Glutamatergic neuron (in vitro differentiated cells): ENCODE results near the gene CYTH1. TPM values are rescaled to one million over a fixed set of nuclear protein-coding genes. Genes with fewer than 3 reads are reported as not detected.

Experiments used
- DNase-seq: peaks from one replicate; pipeline ENCODE4 v3.0.0; 2022
- H3K27ac Mint-ChIP-seq: one replicate; pipeline ENCODE4 v1.8.0; 2020; ENCODE audit warnings: mild to moderate bottlenecking, mixed read lengths, inconsistent platforms; ENCODE audit not compliant: unreplicated experiment
- H3K27me3 Mint-ChIP-seq: one replicate; pipeline ENCODE4 v1.8.0; 2020; ENCODE audit warnings: mild to moderate bottlenecking, moderate library complexity, mixed read lengths, inconsistent platforms; ENCODE audit not compliant: unreplicated experiment
- H3K36me3 Mint-ChIP-seq: one replicate; pipeline ENCODE4 v1.8.0; 2020; ENCODE audit warnings: mild to moderate bottlenecking, mixed read lengths, inconsistent platforms; ENCODE audit not compliant: unreplicated experiment
- H3K4me1 Mint-ChIP-seq: one replicate; pipeline ENCODE4 v1.8.0; 2020; ENCODE audit warnings: mild to moderate bottlenecking, low read depth, mixed read lengths, inconsistent platforms; ENCODE audit not compliant: unreplicated experiment
- H3K4me3 Mint-ChIP-seq: one replicate; pipeline ENCODE4 v1.8.0; 2020; ENCODE audit warnings: mild to moderate bottlenecking, mixed read lengths, inconsistent platforms; ENCODE audit not compliant: unreplicated experiment
- H3K9me3 Mint-ChIP-seq: one replicate; pipeline ENCODE4 v1.8.0; 2020; ENCODE audit warnings: mild to moderate bottlenecking, moderate library complexity, mixed read lengths, inconsistent platforms; ENCODE audit not compliant: unreplicated experiment
- total RNA-seq: library from RNA; stranded (reverse); fragmentation: NEBNext Ultra II Directional; extraction: Animal tissue kit (Norgen Biotek cat#: 25700); gene quantifications from one replicate; pipeline ENCODE4 v1.2.1, GENCODE V29; 2021; ENCODE audit not compliant: unreplicated experiment
- TF ChIP-seq, protein P1 (sequence below): fragments of 200-600 bp; sonication (generic); IDR thresholded peaks from one replicate; pipeline ENCODE4 v1.5.0; 2021; ENCODE audit not compliant: partially characterized antibody, unreplicated experiment

CYTH1 gene
- total RNA-seq, 1 donor from 2014 or later: 57.2 TPM

DNA sequence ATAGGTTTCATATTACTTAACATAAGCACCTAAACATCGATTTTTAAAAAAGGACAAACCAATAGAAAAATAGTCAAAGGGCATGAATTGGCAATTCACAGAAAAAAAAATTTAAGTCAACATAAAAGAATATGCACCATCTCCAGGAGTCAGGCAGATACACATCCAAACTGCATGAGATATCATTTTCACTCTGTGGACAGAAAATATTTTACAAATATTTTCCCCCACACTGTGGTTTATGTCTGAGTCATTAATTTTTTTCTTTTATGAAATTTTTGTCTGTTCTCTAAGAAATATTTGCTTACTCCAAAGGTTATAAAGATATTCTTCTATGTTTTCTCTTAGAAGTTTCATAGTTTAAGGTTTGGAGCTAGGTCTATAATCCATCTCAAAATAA lies 130.5 kb downstream of the CYTH1 start:
- Mint-ChIP-seq H3K4me3 (no peak overlapping the region), H3K27me3 (no peaks in the 10 kb centered on the region), H3K4me1 (no peaks in the 10 kb centered on the region), H3K9me3 (no peaks in the 10 kb centered on the region), H3K27ac (no peak overlapping the region), H3K36me3 (no peaks in the 10 kb centered on the region)
- TF ChIP-seq, protein P1, sequence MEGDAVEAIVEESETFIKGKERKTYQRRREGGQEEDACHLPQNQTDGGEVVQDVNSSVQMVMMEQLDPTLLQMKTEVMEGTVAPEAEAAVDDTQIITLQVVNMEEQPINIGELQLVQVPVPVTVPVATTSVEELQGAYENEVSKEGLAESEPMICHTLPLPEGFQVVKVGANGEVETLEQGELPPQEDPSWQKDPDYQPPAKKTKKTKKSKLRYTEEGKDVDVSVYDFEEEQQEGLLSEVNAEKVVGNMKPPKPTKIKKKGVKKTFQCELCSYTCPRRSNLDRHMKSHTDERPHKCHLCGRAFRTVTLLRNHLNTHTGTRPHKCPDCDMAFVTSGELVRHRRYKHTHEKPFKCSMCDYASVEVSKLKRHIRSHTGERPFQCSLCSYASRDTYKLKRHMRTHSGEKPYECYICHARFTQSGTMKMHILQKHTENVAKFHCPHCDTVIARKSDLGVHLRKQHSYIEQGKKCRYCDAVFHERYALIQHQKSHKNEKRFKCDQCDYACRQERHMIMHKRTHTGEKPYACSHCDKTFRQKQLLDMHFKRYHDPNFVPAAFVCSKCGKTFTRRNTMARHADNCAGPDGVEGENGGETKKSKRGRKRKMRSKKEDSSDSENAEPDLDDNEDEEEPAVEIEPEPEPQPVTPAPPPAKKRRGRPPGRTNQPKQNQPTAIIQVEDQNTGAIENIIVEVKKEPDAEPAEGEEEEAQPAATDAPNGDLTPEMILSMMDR: no peak
- DNase-seq: no peak

DNA sequence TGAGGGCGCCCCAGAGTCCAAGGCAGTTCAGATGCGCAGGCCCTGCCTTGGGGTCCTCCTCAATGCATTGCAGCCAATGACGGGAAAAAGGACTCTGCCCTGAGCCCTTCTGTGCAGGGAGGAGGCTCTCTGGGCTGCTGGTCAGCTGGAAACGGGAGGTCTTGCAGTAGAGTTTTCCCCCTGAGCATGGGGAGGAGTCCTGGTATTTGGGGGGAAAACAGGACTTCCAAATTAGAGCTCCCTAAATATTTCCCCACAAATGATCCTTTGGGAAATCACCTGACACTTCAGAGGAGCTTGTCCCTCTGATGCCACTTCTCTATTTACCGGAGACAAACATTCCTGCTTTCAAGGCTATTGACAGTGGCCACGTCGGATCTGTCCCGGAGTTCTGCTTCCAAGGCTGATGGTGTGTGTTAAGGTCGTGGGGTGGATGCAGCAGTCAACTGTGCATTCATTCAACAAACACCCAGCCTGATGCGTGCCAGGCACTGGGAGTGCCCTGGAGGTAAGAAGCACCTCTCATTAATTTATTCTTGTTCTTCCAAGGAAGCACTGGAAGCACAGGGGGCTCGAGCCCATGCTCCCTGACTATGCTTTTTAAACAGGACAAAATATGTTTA lies 131.9 kb downstream of the CYTH1 start:
- no peak overlapping the region for H3K4me3 Mint-ChIP-seq
- H3K9me3 Mint-ChIP-seq: no peaks in the 10 kb centered on the region
- no peaks in the 10 kb centered on the region for H3K4me1 Mint-ChIP-seq
- H3K36me3 Mint-ChIP-seq: no peaks in the 10 kb centered on the region
- H3K27me3 Mint-ChIP-seq: peaks cover 4% of the 10 kb centered on the region
- TF ChIP-seq, protein P1: no peak
- no peak overlapping the region for H3K27ac Mint-ChIP-seq
- DNase-seq: no peak

GRCh38 chr17:78648293-78648692 lies 133.8 kb downstream of the CYTH1 start:
- no peak for DNase-seq
- TF ChIP-seq, protein P1: no peak
- Mint-ChIP-seq H3K27ac (no peak overlapping the region), H3K9me3 (peaks cover 2% of the 10 kb centered on the region), H3K27me3 (peaks cover 4% of the 10 kb centered on the region), H3K36me3 (no peaks in the 10 kb centered on the region), H3K4me3 (no peak overlapping the region), H3K4me1 (no peaks in the 10 kb centered on the region)

GRCh38 chr17:78647032-78647431 lies 135.0 kb downstream of the CYTH1 start:
- Mint-ChIP-seq H3K4me1 (no peaks in the 10 kb centered on the region), H3K4me3 (no peak overlapping the region)
- TF ChIP-seq, protein P1: no peak

GRCh38 chr17:78645421-78646295 lies 136.4 kb downstream of the CYTH1 start:
- peaks cover 2% of the 10 kb centered on the region for H3K9me3 Mint-ChIP-seq
- H3K4me3 Mint-ChIP-seq: no peak overlapping the region
- TF ChIP-seq, protein P1: no peak
- no peaks in the 10 kb centered on the region for H3K4me1 Mint-ChIP-seq
- H3K27me3 Mint-ChIP-seq: peaks cover 4% of the 10 kb centered on the region
- no peak overlapping the region for H3K27ac Mint-ChIP-seq
- H3K36me3 Mint-ChIP-seq: no peaks in the 10 kb centered on the region
- no peak for DNase-seq

More at GRCh38 chr17:78647032-78647431, 135.0 kb downstream of the CYTH1 start:
- Mint-ChIP-seq H3K9me3 (peaks cover 2% of the 10 kb centered on the region), H3K36me3 (no peaks in the 10 kb centered on the region), H3K27me3 (peaks cover 4% of the 10 kb centered on the region), H3K27ac (no peak overlapping the region)
- no peak for DNase-seq
